SH-SY5Y (cell line): Measurements from ENCODE around the gene ZNF490.

Source experiments
- GATA2 ChIP-seq: IDR thresholded peaks from 2 replicates; pipeline ENCODE4 v1.6.1; 2011; ENCODE audit warnings: mild to moderate bottlenecking, low read depth, low read length
- GATA3 ChIP-seq: IDR thresholded peaks from 2 replicates; pipeline ENCODE4 v1.6.1; 2011; ENCODE audit warnings: low read depth, mild to moderate bottlenecking, low read length, moderate library complexity

ZNF490 gene

GRCh38 chr19:12610540-12611360 is at the start of gene ZNF490, which contains the start of gene ZNF791:
ZNF490 (minus strand) TSS chr19:12610813; CDS start chr19:12610680, 133 bp downstream.
ZNF791 (plus strand) TSS chr19:12610920; CDS start chr19:12611080, 160 bp downstream.
- no peak for TF ChIP-seq GATA3
- no peak for TF ChIP-seq GATA2

GRCh38 chr19:12657966-12658365 is 47.4 kb upstream of the ZNF490 start:
- TF ChIP-seq GATA3 (no peak), GATA2 (no peak)

- TF ChIP-seq GATA3: no peak
- TF ChIP-seq GATA2: no peak
Observed at GRCh38 chr19:12656899-12657571, 46.4 kb upstream of the ZNF490 start.

- TF ChIP-seq GATA2 (no peak), GATA3 (no peak)
Observed at GRCh38 chr19:12655546-12655945, 44.9 kb upstream of the ZNF490 start.

- TF ChIP-seq GATA3: no peak
- no peak for TF ChIP-seq GATA2
Observed at GRCh38 chr19:12652219-12652618, 41.6 kb upstream of the ZNF490 start.

GRCh38 chr19:12649941-12650340 is 39.3 kb upstream of the ZNF490 start:
- TF ChIP-seq GATA2 (no peak), GATA3 (no peak)

GRCh38 chr19:12648088-12648487 is 37.5 kb upstream of the ZNF490 start:
- TF ChIP-seq GATA3: no peak

- TF ChIP-seq GATA2 (no peak), GATA3 (no peak)
Observed at GRCh38 chr19:12647490-12648071, 37.0 kb upstream of the ZNF490 start.

GRCh38 chr19:12647047-12647446 is 36.4 kb upstream of the ZNF490 start:
- TF ChIP-seq GATA2: no peak
- TF ChIP-seq GATA3: no peak

- TF ChIP-seq GATA3 (no peak), GATA2 (no peak)
Observed at GRCh38 chr19:12646551-12646950, 35.9 kb upstream of the ZNF490 start.

GRCh38 chr19:12642506-12642905 is 31.9 kb upstream of the ZNF490 start:
- TF ChIP-seq GATA3 (no peak), GATA2 (no peak)

- TF ChIP-seq GATA3 (no peak), GATA2 (no peak)
Observed at GRCh38 chr19:12641456-12641855, 30.8 kb upstream of the ZNF490 start.

- no peak for TF ChIP-seq GATA2
- no peak for TF ChIP-seq GATA3
Observed at GRCh38 chr19:12639901-12640613, 29.4 kb upstream of the ZNF490 start.

- TF ChIP-seq GATA3 (no peak), GATA2 (no peak)
Observed at GRCh38 chr19:12638611-12639182, 28.1 kb upstream of the ZNF490 start.
